KG1 (cell line): ENCODE data around the gene TMEM272.

Experiments
- DNase-seq: peaks from one replicate; lab custom pipeline; 2025; lab: John Stamatoyannopoulos, UW

TMEM272 gene

GRCh38 chr13:51780099-51780498 is 64.9 kb downstream of the TMEM272 start:
- DNase-seq, result no peak

- DNase-seq, result no peak
These were observed 66.6 kb downstream of the TMEM272 start for GRCh38 chr13:51778392-51778791.

GRCh38 chr13:51777921-51778320 is 67.1 kb downstream of the TMEM272 start:
- no peak for DNase-seq

- DNase-seq, result no peak
These were observed 68.8 kb downstream of the TMEM272 start for GRCh38 chr13:51776179-51776578.

- DNase-seq, result no peak
These were observed 71.5 kb downstream of the TMEM272 start for GRCh38 chr13:51773515-51773914.

- DNase-seq, result no peak
These were observed 72.2 kb downstream of the TMEM272 start for GRCh38 chr13:51772781-51773180.

- no peak for DNase-seq
These were observed 72.9 kb downstream of the TMEM272 start for GRCh38 chr13:51772105-51772455.

GRCh38 chr13:51771418-51772104 is 73.4 kb downstream of the TMEM272 start:
- no peak for DNase-seq

- no peak for DNase-seq
These were observed 74.1 kb downstream of the TMEM272 start for GRCh38 chr13:51770681-51771417.

- DNase-seq, result no peak
These were observed 74.8 kb downstream of the TMEM272 start for GRCh38 chr13:51770160-51770559.

- no peak for DNase-seq
These were observed 75.4 kb downstream of the TMEM272 start for GRCh38 chr13:51769455-51770127.

- DNase-seq, result no peak
These were observed 76.0 kb downstream of the TMEM272 start for GRCh38 chr13:51768976-51769375.

- DNase-seq, result no peak
These were observed 76.5 kb downstream of the TMEM272 start for GRCh38 chr13:51768378-51768921.

GRCh38 chr13:51767100-51767499 is 77.9 kb downstream of the TMEM272 start:
- no peak for DNase-seq

GRCh38 chr13:51765142-51765515 is 79.8 kb downstream of the TMEM272 start:
- no peak for DNase-seq

GRCh38 chr13:51764184-51765141 is 80.5 kb downstream of the TMEM272 start:
- no peak for DNase-seq

GRCh38 chr13:51763486-51763885 is 81.5 kb downstream of the TMEM272 start:
- DNase-seq, result no peak
